Activated CD8-positive, alpha-beta memory T cell treated with anti-CD3 and anti-CD28 coated beads for 48 hours (primary cell): Measurements from ENCODE around the gene CASZ1.

Source experiments
- DNase-seq, 3 experiments: peaks; one replicate each; pipeline ENCODE4 v3.0.0-alpha.2; 2020; ENCODE audit warnings: low read depth in 2 of 3, low spot score in 2 of 3

CASZ1 gene

DNA sequence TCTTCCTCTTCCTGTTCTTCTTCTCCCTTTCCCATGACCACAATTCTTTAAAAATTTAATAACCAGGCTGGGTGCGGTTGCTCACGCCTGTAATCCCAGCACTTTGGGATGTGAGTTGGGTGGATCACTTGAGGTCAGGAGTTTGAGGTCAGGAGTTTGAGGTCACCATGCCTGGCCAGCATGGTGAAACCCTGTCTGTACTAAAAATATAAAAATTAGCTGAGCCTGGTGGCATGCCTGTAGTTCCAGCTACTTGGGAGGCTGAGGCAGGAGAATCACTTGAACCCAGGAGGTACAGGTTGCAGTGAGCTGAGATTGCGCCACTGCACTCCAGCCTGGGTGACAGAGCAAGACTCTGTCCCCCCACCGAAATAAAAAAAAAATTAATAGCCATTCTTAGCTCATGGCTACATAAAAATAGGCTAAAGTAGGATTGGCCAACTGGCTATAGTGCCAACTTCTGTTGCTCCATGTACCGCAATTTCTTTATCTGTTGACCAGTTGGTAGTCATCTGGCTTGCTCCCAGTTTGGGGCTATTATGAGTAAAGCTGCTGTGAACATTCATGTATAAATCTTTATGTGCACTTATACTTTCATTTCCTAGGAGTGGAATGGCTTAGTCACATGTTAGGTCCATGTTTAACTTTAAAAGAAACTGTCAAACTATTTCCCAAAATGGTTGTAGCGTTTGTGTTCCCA is 185.4 kb downstream of the CASZ1 start:
- no peak for DNase-seq

DNA sequence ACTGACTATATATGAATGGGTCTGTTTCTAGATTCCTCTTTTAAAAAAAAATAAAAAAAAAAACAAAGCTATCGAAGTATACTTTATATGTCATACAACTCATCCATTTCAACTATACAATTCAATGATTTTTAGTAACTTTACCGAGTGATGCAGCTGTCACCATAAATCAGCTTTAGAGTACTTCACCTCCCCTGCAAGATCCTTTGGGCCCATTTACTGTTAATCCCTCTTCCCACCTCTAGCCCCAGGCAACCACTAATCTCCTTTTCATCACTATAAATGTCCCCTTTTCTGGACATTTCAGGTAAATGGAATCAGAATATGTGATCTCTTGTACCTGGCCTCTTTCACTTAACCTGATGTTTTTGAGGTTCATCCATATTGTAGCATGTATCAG is 187.8 kb downstream of the CASZ1 start:
- no peak for DNase-seq

GRCh38 chr1:10607228-10607627 is 189.2 kb downstream of the CASZ1 start:
- DNase-seq = no peak

GRCh38 chr1:10606064-10606463 is 190.4 kb downstream of the CASZ1 start:
- no peak for DNase-seq

DNA sequence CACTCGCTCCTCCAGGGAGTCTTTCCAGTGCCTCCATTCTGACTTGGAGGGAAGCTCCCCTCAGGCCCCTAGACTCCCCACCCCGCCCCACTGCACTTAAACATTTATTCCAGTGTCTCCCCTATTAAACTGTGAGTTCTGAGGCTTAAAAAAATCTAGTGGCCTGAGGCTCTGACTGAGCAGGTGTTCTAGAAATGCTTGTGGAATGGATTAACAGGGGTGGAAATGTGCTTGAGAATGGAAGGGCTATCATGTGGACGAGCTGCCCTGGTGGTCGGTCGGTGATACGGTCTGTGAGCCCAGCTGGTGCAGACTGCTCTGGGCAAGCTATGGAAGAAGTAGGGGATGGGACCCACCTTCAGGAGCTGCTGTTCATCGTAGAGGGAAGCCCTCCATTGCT is 191.5 kb downstream of the CASZ1 start:
- DNase-seq = no peak

- no peak for DNase-seq
Measured at GRCh38 chr1:10602936-10603335, 193.5 kb downstream of the CASZ1 start.

DNA sequence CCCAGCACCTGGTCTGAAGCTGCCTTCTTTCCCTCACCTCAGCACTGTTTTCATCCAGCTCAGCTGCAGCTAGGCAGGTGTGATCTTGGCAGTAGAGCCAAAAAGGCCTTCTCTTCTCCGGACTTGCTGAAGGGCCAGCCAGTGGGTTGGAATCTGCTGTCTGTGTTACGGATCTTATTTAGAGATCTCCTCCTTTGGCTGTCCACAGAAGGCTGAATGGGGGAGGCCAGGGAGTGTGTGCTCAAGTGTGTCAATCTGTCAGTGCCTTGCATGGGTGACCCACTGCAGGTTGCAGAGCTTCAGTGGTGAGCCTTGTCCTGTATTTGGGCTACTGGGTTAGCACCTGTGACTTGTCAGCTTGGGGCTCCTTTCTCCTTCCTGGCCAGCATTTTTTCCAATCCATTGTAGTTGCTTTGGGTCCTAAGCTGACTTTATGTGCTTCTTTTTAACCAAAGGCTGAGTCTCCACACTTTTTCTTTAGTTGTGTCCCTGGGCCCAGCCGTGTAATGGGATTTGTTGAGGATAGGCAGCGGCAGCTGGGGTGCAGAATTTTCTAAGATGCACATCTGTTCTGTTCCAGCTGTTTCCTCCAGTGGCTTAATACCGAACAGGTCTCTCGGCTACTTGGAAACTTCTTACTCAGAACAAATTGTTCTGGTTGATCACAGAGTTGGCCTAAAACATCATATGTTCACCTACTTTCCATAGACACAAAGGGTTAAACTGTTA is 194.9 kb downstream of the CASZ1 start:
- DNase-seq = no peak

DNA sequence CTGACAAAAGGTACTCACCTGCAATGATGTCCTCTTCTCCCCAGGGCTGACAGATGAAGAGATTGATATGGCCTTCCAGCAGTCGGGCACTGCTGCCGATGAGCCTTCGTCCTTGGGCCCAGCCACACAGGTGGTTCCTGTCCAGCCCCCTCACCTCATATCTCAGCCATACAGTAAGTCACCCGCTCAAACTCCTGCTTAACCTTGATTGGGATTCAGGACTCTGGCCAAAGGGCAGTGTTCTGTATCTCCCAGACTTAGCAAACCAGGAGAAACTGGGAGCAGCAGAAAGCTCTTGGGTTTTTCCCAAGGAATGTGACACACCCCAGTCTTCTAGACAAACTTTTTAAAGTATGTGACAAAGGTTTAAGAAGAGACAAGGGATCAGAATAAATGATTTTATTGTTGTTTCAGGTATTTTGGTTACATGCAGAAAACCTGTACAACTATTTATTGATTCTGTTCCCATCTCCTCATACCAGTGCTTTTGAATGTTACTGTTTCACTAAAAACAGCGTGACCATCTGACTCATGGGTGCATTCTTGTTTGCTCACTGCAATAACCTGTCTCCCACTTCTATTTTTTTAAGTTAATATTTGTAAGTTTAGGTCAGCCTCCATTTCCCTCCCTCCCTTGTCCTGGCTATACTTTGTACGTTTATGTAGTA is 197.1 kb downstream of the CASZ1 start:
- DNase-seq = no peak

DNA sequence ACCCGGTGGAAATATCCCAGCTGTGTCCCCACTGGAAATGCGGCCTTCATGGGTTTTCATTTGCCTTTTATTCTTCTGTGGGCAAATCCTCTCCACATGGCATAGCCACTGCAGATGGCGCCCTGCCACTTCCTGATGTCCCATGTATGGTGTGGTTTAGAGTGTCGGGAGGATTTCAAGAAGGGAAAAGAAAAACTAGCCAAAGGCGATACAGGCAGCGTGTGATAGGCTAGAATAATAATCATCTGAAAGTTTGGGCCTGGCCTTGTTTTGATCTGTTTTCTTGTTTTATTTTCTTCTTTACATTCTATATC is 198.1 kb downstream of the CASZ1 start:
- DNase-seq = no peak

DNA sequence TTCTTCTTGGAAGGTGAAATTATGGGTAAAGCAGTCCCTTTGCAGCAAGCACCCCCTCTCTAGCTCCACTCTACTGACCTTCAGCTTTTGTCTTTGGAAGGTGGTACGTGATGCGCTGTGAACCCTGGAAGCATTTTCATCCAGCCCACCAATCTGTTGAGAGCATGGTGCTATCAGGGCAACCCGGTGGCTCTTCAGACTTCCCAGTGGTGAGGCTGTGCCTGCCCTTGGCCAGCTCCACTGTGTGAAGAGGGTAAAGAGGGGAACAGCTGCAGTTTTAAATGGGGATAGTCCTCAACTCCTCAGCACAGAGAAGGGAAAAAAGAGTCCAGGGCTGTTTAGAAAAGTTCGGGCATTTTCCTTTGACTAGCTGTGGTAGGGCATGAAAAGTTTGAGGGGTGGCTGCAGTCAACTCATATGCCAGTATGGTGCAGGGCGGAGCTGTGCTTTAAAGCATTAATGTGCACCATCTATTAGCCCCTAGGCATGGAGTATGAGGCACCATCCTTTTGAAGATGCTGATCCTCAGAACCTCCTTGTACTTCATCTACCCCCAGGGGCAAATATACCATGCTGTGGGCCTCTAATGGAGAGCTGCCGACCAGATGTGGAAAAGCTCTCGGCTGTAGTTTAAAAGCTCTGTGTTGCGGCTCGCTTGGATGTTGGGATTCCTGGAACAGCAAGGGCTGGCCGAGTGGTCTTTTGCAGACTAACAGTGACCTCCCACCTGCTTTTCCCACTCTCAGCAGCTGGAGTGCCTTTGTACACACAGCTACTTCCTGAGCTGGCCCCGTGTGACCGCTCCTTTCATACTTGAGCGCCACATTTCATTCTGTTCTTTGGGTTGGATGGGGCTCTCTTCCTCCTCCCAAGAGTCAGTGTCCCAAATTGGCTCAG is 198.7 kb downstream of the CASZ1 start:
- DNase-seq = no peak

GRCh38 chr1:10596780-10597179 is 199.7 kb downstream of the CASZ1 start:
- no peak for DNase-seq

DNA sequence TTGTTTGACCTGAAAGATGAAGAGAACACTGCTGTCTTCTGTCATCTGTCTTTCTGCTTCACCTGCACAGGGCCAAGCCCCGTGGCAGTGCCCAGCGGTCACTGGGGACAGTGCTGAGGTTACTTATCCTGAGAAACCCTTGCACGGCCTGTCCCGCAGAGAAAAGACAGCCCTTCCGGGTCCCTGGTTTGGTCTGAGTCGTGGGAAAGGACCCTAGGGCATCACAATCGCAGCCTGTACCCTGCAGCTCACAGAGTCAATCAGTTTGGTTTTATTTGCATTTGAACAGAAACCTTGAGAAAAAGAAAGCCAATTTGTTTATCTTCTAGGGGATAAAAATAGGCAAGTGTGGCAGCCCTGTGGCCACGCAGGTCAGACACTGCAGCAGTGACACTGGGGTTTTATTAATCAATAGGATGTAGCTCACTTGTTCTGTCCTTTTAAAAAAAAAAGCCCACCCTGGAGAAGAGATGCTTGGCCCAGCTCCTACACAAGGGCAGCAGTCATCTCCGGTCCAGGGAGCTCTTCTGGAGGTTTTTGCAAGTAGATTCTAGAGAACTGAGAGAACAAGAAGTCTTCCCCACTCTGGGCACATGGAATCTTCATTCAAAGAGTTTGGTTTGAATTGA is 201.7 kb downstream of the CASZ1 start:
- DNase-seq = no peak

DNA sequence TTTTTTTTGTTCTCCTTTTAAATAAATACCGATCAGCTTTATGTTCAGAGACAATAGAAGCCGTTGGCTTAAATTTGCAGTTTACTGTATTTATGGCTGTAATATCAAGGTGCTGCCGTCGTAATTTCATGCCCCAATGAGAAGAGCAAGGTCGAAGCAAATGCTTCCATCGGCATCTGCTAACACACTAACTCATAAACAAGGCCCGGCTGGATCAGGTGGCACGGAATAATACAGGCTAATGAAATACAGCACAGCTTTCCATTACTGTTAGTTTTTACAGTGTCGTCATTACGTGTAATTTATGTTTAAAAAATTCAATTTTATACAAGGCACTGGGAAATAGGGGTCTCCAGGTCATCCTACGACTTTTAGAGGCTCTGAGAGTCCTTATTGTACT is 202.7 kb downstream of the CASZ1 start:
- DNase-seq = no peak

GRCh38 chr1:10592373-10592772 is 204.1 kb downstream of the CASZ1 start:
- DNase-seq = no peak

DNA sequence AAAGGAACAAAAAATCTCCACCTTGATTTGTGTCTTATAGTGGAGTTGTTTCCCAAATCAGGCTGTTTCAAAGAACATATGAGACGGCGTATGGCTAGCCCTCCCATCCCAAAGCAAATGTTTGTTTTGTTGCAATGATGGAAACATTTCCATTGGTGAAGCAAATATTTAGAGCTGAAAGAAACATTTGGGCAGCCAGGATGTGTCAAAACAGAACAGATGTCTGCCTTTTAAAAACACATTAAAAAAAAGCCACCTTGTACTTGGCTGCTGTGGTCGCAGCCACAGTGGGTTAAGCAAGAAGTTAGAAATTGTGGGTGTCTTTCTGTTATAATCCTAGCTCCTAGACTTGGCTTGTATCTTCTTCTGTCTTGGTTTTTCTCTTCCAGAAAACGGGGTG is 205.4 kb downstream of the CASZ1 start:
- no peak for DNase-seq

DNA sequence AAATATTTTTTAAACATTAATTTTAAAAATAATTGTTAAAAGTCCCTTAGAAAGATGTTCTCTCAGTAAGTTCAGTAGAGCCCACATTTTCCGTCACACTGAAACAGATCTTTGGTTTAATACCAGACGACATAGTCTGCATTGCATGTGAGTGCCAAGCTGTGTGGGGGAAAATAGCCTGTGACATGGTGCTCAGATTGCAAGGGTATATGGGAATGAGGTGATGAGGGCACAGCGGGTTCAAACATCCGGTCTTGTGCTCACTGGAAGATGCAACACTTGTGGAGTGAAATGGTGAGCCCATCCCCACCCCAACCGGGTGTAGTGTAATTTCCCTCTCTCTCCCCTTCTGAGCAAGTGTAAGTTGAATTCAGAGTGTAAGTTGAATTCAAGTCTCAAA is 207.4 kb downstream of the CASZ1 start:
- no peak for DNase-seq

- no peak for DNase-seq
Measured at GRCh38 chr1:10588640-10589039, 207.8 kb downstream of the CASZ1 start.
